ENCODE measurements around the gene REX1BD.
"Not testable (repeated sequence)": the region's sequence is repeated elsewhere in the genome, so short reads cannot be mapped to it uniquely, and the experiment has no call there.

The REX1BD gene

GRCh38 chr19:18577365-18577914, 11.2 kb upstream of the REX1BD start:
- DNase-seq (ENCODE audit: low spot score) (no peak), FAIRE-seq (no peak)

GRCh38 chr19:18580311-18580710, 8.3 kb upstream of the REX1BD start:
- no peak for DNase-seq (ENCODE audit: low spot score)
- FAIRE-seq: no peak

- FAIRE-seq (no peak), DNase-seq (ENCODE audit: low spot score) (no peak)
Measured at GRCh38 chr19:18586306-18586705, 2.3 kb upstream of the REX1BD start.

GRCh38 chr19:18587561-18587960, 1.0 kb upstream of the REX1BD start:
- FAIRE-seq (no peak), DNase-seq (ENCODE audit: low spot score) (no peak)

- DNase-seq (ENCODE audit: low spot score): no peak
- FAIRE-seq: no peak
Measured at GRCh38 chr19:18587962-18588610, 512 bp upstream of the REX1BD start.

GRCh38 chr19:18589380-18590272, 1.0 kb downstream of the REX1BD start:
- DNase-seq (ENCODE audit: low spot score) (peak; percentile 52), FAIRE-seq (no peak)

- no peak for DNase-seq (ENCODE audit: low spot score)
- no peak for FAIRE-seq
Measured at GRCh38 chr19:18590273-18591272, 2.0 kb downstream of the REX1BD start.

- DNase-seq (ENCODE audit: low spot score): no peak
- no peak for FAIRE-seq
Measured at GRCh38 chr19:18591735-18592385, 3.3 kb downstream of the REX1BD start.

GRCh38 chr19:18592732-18593131, 4.1 kb downstream of the REX1BD start:
- not testable (repeated sequence) for FAIRE-seq; DNase-seq (ENCODE audit: low spot score)

- FAIRE-seq: no peak
- DNase-seq (ENCODE audit: low spot score): no peak
Measured at GRCh38 chr19:18593367-18594095, 4.9 kb downstream of the REX1BD start.

- FAIRE-seq: no peak
- peak; percentile 79 for DNase-seq (ENCODE audit: low spot score)
Measured at GRCh38 chr19:18594096-18594823, 5.7 kb downstream of the REX1BD start.

GRCh38 chr19:18594824-18595373, 6.3 kb downstream of the REX1BD start:
- DNase-seq (ENCODE audit: low spot score): no peak
- no peak for FAIRE-seq

GRCh38 chr19:18595475-18595874, 6.9 kb downstream of the REX1BD start:
- DNase-seq (ENCODE audit: low spot score) (no peak), FAIRE-seq (no peak)

GRCh38 chr19:18596752-18597157, 8.2 kb downstream of the REX1BD start:
- DNase-seq (ENCODE audit: low spot score) (no peak), FAIRE-seq (no peak)

- DNase-seq (ENCODE audit: low spot score) (no peak), FAIRE-seq (no peak)
Measured at GRCh38 chr19:18597809-18598660, 9.4 kb downstream of the REX1BD start.

GRCh38 chr19:18599485-18599884, 10.9 kb downstream of the REX1BD start:
- FAIRE-seq: no peak
- DNase-seq (ENCODE audit: low spot score): no peak

GRCh38 chr19:18600692-18601397, 12.2 kb downstream of the REX1BD start:
- FAIRE-seq; DNase-seq (ENCODE audit: low spot score): not testable (repeated sequence)

Measured in urothelium cell line (cell line).